BLaER1 (cell line): ENCODE measurements around the gene CELF1.

Experiments used
- H3K27ac ChIP-seq: shearing (Covaris generic); formaldehyde crosslinking; 2 replicates; pipeline ENCODE4 v1.8.1; 2022
- H3K27me3 ChIP-seq: shearing (Covaris generic); formaldehyde crosslinking; 2 replicates; pipeline ENCODE4 v1.8.1; 2022
- H3K36me3 ChIP-seq: shearing (Covaris generic); formaldehyde crosslinking; 2 replicates; pipeline ENCODE4 v1.8.1; 2022
- H3K4me1 ChIP-seq: shearing (Covaris generic); formaldehyde crosslinking; 2 replicates; pipeline ENCODE4 v1.8.1; 2022
- H3K4me2 ChIP-seq: shearing (Covaris generic); formaldehyde crosslinking; 2 replicates; pipeline ENCODE4 v1.8.1; 2022
- H3K4me3 ChIP-seq: shearing (Covaris generic); formaldehyde crosslinking; 2 replicates; pipeline ENCODE4 v1.8.1; 2022
- H3K9ac ChIP-seq: shearing (Covaris generic); formaldehyde crosslinking; 2 replicates; pipeline ENCODE4 v1.8.1; 2022
- H3K9me3 ChIP-seq: shearing (Covaris generic); formaldehyde crosslinking; 2 replicates; pipeline ENCODE4 v1.8.1; 2022
- H4K20me1 ChIP-seq: shearing (Covaris generic); formaldehyde crosslinking; 2 replicates; pipeline ENCODE4 v1.8.1; 2022
- Cebpa-rat ChIP-seq: shearing (Covaris generic); IDR thresholded peaks from 2 replicates; pipeline ENCODE4 v1.8.1; 2022

Gene CELF1

DNA sequence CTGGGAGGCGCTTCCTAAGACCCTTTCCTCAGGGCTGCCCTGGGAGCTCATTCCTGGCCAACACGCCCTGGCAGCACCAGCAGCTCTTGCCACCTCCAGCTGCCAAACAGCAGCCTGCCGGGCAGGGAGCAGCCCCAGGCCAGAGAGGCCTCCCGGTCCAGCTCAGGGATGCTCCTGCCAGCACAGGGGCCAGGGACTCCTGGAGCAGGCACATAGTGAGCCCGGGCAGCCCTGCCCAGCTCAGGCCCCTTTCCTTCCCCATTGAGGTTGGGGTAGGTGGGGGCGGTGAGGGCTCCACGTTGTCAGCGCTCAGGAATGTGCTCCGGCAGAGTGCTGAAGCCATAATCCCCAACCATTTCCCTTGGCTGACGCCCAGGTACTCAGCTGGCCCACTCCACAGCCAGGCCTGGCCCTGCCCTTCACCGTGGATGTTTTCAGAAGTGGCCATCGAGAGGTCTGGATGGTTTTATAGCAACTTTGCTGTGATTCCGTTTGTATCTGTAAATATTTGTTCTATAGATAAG lies 136.9 kb downstream of the CELF1 start:
- H3K9me3 ChIP-seq, result no peaks in the 10 kb centered on the region
- no peaks in the 10 kb centered on the region for H3K27me3 ChIP-seq
- H3K4me3 ChIP-seq, result no peak overlapping the region
- peaks cover 83% of the 10 kb centered on the region for H3K36me3 ChIP-seq
- H3K4me1 ChIP-seq, result peaks cover 32% of the 10 kb centered on the region
- peak overlapping the region; percentile 48 for H3K27ac ChIP-seq
- H3K9ac ChIP-seq, result no peak overlapping the region
- no peak for TF ChIP-seq Cebpa-rat
- no peak overlapping the region for H3K4me2 ChIP-seq
- H4K20me1 ChIP-seq, result peaks cover 36% of the 10 kb centered on the region
